ENCODE data around the gene KDR.

KDR gene

DNA sequence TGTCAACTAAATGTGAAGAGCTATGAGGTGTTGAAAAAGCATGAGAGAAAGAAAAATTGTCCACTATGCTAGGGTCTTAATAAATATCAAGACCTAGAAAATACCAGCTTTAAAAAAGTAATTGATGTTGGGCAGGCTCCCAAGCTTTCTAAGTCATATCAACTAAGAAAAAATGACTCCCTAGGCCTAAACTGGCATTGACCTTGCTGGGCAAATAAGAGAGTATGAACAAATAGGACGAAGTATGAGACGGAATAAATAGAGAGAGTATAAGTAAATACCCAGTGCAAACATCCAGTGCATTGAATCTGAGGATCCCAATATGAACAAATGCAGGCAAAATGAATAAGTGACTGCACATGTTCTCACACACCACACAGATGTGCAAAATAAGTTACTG, 3.2 kb downstream of the KDR start:
- no peak for DNase-seq

DNA sequence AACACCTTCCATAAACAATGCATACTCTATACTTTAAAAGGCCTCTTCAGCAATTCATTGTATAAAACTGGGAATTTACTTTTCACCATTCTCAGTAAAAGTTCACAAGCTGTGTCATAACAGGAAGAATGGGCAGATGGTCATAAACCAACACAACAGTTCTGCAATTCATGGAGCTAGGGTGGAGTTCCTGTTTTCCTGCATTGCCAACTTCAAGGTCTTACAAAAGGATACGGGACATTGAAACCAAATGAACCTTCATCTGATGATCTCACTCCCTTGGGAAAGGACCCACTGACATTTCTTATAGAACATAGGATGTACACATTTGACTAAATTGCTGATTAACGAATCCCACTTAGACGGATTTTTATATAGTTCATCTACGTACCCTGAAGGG, 4.1 kb downstream of the KDR start:
- DNase-seq = no peak

GRCh38 chr4:55118397-55118796, 7.0 kb downstream of the KDR start:
- DNase-seq = no peak

GRCh38 chr4:55117511-55117910, 7.9 kb downstream of the KDR start:
- DNase-seq = no peak

- no peak for DNase-seq
Measured at GRCh38 chr4:55116450-55116849, 8.9 kb downstream of the KDR start.

- no peak for DNase-seq
Measured at GRCh38 chr4:55111601-55112000, 13.8 kb downstream of the KDR start.

- DNase-seq = no peak
Measured at GRCh38 chr4:55110131-55110530, 15.3 kb downstream of the KDR start.

- no peak for DNase-seq
Measured at GRCh38 chr4:55107054-55107453, 18.3 kb downstream of the KDR start.

- no peak for DNase-seq
Measured at GRCh38 chr4:55103224-55103623, 22.2 kb downstream of the KDR start.

GRCh38 chr4:55099816-55100215, 25.6 kb downstream of the KDR start:
- no peak for DNase-seq

- DNase-seq = no peak
Measured at GRCh38 chr4:55098456-55099204, 26.8 kb downstream of the KDR start.

GRCh38 chr4:55096619-55097018, 28.8 kb downstream of the KDR start:
- no peak for DNase-seq

DNA sequence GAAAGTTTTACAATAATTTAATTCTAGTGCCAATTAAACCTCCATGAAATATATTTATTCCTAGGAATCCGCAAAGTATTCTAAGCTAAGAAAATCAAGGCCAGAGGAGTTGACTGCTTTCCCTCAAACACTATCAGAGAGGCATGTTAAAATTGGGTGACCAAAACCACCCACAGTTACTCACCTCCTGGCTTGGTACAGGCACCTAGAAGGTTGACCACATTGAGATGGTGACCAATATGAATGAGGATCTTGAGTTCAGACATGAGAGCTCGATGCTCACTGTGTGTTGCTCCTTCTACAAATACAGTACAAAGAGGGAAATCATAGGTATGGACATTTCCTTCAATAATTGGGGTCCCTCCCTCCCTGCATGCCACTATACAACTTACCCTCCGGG, 29.4 kb downstream of the KDR start:
- DNase-seq = no peak

GRCh38 chr4:55092504-55092903, 32.9 kb downstream of the KDR start:
- no peak for DNase-seq

GRCh38 chr4:55089916-55090315, 35.5 kb downstream of the KDR start:
- DNase-seq = no peak

GRCh38 chr4:55087913-55088260, 37.5 kb downstream of the KDR start:
- no peak for DNase-seq

- no peak for DNase-seq
Measured at GRCh38 chr4:55087009-55087912, 38.1 kb downstream of the KDR start.

DNA sequence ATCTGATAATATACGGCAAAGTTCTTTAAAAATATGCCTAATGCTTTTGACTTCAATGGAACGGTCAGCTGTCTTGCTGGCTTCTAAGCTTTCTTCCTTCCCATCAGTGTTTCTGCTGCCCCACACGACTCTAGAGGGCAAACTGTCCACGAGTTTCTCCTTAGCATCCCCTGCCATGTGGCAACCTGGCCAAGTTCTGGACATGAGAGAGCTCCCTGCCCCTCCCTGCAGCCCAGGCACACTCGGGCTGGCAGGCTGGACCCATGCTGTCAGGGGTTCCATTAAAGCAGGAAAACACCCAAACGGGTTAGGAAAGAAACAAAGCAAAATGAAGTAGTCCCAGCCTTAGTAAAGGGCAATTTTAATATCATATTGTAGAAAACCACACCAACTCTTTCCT, 38.8 kb downstream of the KDR start:
- DNase-seq = no peak

GRCh38 chr4:55083735-55084134, 41.7 kb downstream of the KDR start:
- no peak for DNase-seq

- DNase-seq = no peak
Measured at GRCh38 chr4:55082756-55083155, 42.6 kb downstream of the KDR start.

DNA sequence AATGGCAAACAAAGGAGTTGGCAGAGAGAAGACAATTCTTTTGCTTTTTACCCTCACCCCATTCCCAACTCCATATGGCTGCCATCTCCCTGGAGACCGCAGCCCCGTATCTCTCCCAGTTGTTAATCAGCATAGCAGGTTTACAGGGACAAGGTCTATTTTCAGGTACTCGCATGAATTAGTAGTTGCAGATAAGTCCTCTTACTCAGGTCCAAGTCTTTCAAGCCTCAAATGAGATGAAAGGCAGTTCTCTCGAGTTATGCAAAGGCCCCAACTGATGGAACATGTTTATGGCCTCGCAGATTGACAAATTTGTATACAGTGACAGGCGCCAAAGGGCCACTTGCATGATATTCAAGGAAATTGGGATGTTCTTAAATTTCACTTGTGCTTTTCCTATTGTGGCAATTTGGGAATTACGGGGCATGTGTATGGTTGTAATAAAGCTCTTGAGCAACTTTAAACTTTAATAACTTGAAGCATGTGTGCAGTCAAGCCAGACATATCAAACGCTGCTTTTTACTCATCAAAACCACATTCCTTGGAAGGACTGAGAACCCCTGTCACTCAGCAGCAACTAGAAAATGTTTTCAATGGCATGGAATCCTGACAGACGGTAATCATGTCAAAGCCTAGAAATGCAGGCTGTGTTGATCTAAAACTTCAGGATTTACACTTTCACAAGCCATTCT, 45.1 kb downstream of the KDR start:
- no peak for DNase-seq

DNA sequence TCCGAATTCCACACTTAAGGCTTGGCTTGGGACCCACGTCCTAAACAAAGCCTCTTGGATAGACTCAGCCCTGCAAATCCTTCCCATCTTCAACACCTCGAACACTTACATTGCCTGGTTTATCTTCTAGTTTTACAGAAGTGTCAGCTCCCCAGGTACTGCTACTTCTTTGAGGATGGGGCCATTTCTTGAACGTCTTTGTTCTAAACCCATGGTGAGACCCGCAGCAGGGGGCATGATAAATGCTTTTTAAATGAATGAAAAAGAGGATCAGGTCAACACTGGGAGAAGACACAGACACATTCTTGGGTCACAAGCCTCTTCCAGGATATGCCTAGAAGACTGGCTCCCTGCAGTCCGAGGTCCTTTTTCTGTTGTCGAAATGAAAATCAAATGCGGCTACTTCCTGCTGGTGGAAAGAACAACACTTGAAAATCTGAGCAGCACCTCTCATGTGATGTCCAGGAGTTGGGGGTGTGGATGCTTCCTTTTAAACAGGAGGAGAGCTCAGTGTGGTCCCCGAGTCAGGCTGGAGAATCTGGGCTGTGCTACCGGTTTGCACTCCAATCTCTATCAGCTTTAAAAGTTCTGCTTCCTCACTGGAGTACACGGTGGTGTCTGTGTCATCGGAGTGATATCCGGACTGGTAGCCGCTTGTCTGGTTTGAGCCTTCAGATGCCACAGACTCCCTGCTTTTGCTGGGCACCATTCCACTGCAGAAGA, 45.8 kb downstream of the KDR start:
- DNase-seq = no peak

DNA sequence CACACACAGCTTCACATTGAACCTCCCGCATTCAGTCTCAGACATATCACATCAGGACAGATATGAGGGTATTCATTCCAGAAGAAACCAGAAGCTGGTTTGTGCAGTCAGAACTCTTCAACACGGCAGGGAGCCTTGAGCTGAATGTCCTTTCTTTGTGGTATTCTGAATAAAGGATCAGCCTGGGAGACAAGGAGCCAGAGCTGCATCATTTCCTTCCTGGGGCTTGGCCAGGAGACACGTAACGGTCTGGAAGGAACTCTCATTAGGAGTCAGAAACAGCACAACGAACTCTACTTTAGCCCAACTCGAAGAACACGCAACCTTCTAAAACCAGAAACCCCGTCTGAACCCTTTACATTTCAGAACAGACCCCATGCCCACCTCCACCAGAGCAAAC, 46.4 kb downstream of the KDR start:
- DNase-seq = no peak

Data from stimulated activated naive CD4-positive, alpha-beta T cell treated with Interleukin-2 at 50 U/mL for 16 hours (primary cell).